NB4 (cell line): Measurements from ENCODE around the gene TOB1.
"Not testable (repeated sequence)": the region's sequence is repeated elsewhere in the genome, so short reads cannot be mapped to it uniquely, and the experiment has no call there.

Experiments used
- DNase-seq: peaks from one replicate; pipeline ENCODE4 v3.0.0; 2010; ENCODE audit warnings: low read depth
- H3K4me3 ChIP-seq: one replicate; pipeline ENCODE4 v1.5.1; 2011; ENCODE audit warnings: mild to moderate bottlenecking, low read depth, low read length, moderate library complexity
- MAX ChIP-seq: IDR thresholded peaks from 2 replicates; pipeline ENCODE4 v1.6.1; 2011; ENCODE audit warnings: low read depth, low read length
- MYC ChIP-seq: IDR thresholded peaks from 2 replicates; pipeline ENCODE4 v1.6.1; 2011; ENCODE audit warnings: low read depth, low read length
- POLR2A ChIP-seq: IDR thresholded peaks from 2 replicates; pipeline ENCODE4 v1.6.1; 2011; ENCODE audit warnings: mild to moderate bottlenecking; ENCODE audit not compliant: insufficient read length; ENCODE audit errors: extremely low read depth
- TF ChIP-seq, protein P1 (sequence below): IDR thresholded peaks from one replicate; pipeline ENCODE4 v1.5.1; 2012; ENCODE audit warnings: low read depth, low read length

The TOB1 gene

DNA sequence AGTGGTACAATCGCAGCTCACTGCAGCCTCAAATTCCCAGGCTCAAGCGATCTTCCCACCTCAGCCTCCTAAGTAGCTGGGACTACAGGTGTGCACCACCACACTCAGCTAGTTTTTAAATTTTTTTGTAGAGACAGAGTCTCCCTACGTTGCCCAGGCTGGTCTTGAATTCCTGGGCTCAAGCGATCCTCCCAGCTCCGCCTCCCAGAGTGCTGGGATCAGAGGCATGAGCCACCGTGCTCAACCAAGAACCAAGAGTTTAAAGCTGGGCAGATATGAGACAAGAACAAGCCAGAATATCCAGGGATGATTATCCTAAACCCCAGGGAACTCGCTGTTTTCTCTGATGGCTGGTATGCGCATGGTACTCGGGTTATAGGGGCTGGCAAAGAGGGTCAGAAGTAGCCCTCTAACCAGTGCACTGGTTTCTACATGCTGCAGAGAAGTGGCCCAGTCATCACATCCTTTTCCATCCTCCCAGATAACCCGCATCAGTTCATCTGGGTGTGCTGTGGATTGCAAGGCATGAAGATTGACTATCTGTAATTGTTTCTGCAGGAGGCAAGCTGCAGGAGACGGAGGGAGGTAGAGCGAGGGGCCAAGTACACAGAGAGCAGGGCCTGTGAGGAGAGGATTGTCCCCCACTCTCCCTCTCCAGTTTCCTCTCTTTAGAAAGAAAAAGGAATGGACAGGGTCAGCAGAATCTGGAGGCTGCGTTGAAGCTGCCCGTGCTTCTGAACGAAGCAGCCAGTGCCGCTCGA, 33.6 kb upstream of the TOB1 start:
- TF ChIP-seq, protein P1, sequence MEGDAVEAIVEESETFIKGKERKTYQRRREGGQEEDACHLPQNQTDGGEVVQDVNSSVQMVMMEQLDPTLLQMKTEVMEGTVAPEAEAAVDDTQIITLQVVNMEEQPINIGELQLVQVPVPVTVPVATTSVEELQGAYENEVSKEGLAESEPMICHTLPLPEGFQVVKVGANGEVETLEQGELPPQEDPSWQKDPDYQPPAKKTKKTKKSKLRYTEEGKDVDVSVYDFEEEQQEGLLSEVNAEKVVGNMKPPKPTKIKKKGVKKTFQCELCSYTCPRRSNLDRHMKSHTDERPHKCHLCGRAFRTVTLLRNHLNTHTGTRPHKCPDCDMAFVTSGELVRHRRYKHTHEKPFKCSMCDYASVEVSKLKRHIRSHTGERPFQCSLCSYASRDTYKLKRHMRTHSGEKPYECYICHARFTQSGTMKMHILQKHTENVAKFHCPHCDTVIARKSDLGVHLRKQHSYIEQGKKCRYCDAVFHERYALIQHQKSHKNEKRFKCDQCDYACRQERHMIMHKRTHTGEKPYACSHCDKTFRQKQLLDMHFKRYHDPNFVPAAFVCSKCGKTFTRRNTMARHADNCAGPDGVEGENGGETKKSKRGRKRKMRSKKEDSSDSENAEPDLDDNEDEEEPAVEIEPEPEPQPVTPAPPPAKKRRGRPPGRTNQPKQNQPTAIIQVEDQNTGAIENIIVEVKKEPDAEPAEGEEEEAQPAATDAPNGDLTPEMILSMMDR, result no peak
- no peak for TF ChIP-seq POLR2A
- DNase-seq, result no peak
- H3K4me3 ChIP-seq, result no peak overlapping the region

GRCh38 chr17:50899005-50899460, 32.9 kb upstream of the TOB1 start:
- no peak overlapping the region for H3K4me3 ChIP-seq
- TF ChIP-seq POLR2A (no peak), MAX (no peak), MYC (no peak)
- TF ChIP-seq, protein P1, result no peak
- no peak for DNase-seq

DNA sequence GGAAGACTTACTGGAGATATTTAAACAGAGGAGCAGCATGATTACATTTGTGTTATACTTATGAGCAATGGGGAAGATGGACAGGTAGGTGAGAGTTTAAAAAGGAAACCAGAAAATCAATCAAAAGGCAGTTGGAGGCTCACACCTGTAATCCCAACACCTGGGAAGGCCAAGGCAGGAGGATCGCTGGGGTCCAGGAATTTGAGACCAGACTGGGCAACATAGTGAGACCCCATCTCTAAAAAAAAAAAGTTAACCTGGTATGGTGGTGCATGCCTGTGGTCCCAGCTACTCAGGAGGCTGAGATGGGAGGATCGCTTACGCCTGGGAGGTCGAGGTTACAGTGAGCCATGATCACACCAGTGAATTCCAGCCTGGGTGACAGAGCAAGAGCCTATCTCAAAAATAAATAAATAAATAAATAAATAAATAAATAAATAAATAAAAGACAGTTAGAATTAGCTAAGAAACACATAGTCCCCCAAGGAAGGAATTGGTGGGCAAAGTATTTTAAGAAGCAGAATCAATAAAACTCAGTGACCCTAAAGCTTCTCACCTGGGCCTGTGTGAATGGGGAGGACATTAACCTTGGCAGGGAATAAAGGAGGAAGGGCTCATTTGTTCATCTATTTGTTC, 32.3 kb upstream of the TOB1 start:
- TF ChIP-seq POLR2A (no peak), MYC (no peak), MAX (no peak)
- TF ChIP-seq, protein P1, result no peak
- H3K4me3 ChIP-seq, result no peak overlapping the region

DNA sequence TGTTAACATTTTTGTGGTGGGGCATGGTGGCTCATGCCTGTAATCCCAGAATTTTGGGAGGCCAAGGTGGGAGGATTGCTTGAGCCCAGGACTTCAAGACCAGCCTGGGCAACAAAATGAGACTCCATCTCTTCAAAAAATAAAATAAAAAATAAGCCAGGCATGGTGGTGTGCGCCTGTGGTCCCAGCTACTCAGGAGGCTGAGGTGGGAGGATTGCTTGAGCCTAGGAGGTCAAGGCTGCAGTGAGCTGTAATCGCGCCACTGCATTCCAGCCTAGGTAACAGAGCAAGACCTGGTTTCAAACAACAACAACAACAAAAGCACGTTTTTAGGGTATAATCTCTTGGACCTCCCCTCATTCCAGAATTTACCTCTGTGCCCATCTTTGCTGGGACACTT, 28.4 kb upstream of the TOB1 start:
- not testable (repeated sequence) for DNase-seq, H3K4me3 ChIP-seq

More for the DNA sequence above, 32.3 kb upstream of the TOB1 start:
- no peak for DNase-seq

- TF ChIP-seq, protein P1, result no peak
- TF ChIP-seq MAX, result no peak
- no peak for TF ChIP-seq POLR2A
- TF ChIP-seq MYC, result no peak
- no peak for DNase-seq
Measured at GRCh38 chr17:50893183-50893993, 27.2 kb upstream of the TOB1 start.

DNA sequence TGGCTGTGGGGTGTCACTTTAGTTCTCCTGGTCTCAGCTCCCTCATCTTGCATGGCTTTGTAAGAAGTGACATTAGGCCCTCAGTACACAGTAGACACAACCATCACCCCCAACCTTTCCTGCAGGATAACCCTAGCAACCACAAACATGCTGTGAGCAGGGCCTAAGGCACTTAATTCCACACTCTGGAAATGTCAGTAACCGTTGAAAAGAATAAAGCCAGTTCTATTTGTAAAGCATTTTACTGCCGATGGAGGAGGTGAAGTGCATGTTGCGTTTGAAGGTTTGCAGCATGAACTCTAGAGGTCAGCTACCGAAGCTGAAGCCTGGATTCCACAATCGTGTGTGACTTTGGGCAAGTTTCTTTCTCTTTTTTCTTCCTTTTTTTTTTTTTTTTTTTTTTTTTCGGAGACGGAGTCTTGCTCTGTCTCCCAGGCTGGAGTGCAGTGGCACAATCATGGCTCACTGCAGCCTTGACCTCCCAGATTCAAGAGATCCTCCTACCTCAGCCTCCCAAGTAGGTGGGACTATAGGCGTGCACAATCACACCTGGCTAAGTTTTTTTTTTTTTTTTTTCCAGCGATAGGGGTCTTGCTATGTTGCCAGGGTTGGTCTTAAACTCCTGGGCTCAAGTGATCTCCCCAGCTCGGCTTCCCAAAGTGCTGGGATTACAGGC, 26.1 kb upstream of the TOB1 start:
- TF ChIP-seq, protein P1, result no peak
- no peak for TF ChIP-seq POLR2A
- TF ChIP-seq MYC, result no peak
- DNase-seq, result no peak
- H3K4me3 ChIP-seq, result no peak overlapping the region

More at GRCh38 chr17:50893183-50893993, 27.2 kb upstream of the TOB1 start:
- no peak overlapping the region for H3K4me3 ChIP-seq
